ENCODE results near the gene MYPN.

GRCh38 chr10:68125772-68126171, 16.5 kb downstream of the MYPN start:
- no peak for TF ChIP-seq EZH2 (IDR thresholded peaks at IDR 0.05; ENCODE audit: borderline replicate concordance, insufficient read depth, low read depth, low read length, poor library complexity, severe bottlenecking)
- TF ChIP-seq CTCF (IDR thresholded peaks at IDR 0.05) = no peak

Data from B cell (primary cell).